Astrocyte of the spinal cord (primary cell): ENCODE data around the gene CACNA1D.

Experiments used
- DNase-seq: peaks from one replicate; pipeline ENCODE4 v3.0.0; 2011; ENCODE audit warnings: low read depth, low spot score
- H3K4me3 ChIP-seq: 2 replicates; pipeline ENCODE4 v1.5.1; 2011; ENCODE audit warnings: low read depth, mild to moderate bottlenecking, low read length, moderate library complexity
- CTCF ChIP-seq: IDR thresholded peaks from 2 replicates; pipeline ENCODE4 v1.5.1; 2012; ENCODE audit warnings: low read depth, mild to moderate bottlenecking, low read length, inconsistent platforms
- in situ Hi-C: cut with HindIII; loops from 2 replicates; pipeline ENCODE4 v1.10.0; 2017; ENCODE audit warnings: low sequenced_read_pairs

Gene CACNA1D

GRCh38 chr3:53845103-53845880, 350.9 kb downstream of the CACNA1D start:
- in situ Hi-C loops: no loop called here
- TF ChIP-seq CTCF: peak; percentile 40
- peak overlapping the region; percentile 46 for H3K4me3 ChIP-seq
- DNase-seq: peak; percentile 23

- peak overlapping the region; percentile 46 for H3K4me3 ChIP-seq
- DNase-seq: no peak
- no peak for TF ChIP-seq CTCF
- in situ Hi-C loops: no loop called here
Measured at GRCh38 chr3:53845881-53846133, 351.4 kb downstream of the CACNA1D start.

DNA sequence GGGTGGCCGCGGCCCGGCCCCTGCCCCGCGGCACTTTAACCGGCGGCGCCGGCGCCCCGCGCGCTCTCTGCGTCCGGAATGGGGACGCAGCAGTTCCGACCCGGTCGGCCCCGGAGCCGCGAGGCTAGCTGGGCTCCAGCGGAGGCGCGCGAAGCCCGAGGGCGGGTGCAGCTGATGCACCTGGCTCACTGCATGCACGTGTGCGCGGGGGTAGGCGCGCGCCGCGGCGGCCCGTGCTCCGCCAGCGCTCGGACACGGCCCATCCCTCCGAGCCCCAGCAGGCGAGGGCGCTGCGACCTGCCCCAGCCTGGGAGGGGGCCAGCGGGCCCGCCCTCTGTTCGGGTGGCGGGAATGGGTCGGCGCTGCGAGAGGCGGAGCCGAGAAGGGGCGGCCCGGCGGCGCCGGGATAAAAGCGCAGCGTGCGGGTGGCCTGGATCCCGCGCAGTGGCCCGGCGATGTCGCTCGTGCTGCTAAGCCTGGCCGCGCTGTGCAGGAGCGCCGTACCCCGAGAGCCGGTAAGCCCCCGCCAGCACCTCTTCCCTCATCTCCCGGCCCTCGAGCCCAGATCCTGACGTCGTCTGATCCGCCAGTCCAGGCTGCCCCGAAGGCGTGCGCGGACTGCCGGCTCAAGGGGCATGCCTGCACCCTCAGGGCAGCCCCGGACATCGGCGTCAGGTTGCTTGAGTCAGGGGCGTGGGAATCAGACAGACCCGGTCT, 351.9 kb downstream of the CACNA1D start, which contains the start of the genes CHDH and IL17RB:
CHDH (minus strand) TSS at position 286 of the 717 bp plus-strand sequence. CDS start 22,411 bp downstream, outside the sequence.
IL17RB (plus strand) TSS at position 435 of the 717 bp plus-strand sequence; CDS start at position 456, 21 bp downstream.
- H3K4me3 ChIP-seq: peak within 1 kb of the TSS; percentile 46
- in situ Hi-C loops: no loop called here
- no peak for TF ChIP-seq CTCF
- no peak for DNase-seq

DNA sequence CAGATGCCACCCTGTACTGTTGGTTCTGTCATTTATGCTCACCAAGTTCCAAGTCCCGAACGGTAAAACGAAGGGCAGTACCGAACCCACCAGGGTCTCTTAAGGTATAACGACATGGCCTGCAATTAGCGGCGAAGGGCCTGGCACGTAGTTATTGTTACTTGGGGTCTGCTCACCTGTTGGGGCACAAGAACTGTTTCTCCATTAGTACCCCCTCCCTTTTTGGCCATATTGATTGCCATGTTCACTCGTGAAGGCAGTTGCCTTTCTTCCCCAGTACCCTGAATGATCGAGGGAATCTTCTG, 352.4 kb downstream of the CACNA1D start:
- DNase-seq: no peak
- TF ChIP-seq CTCF: no peak
- H3K4me3 ChIP-seq: no peak overlapping the region
- in situ Hi-C loops: no loop called here

GRCh38 chr3:53849916-53850315, 355.5 kb downstream of the CACNA1D start:
- no peak for TF ChIP-seq CTCF
- no peak for DNase-seq
- no peak overlapping the region for H3K4me3 ChIP-seq
- in situ Hi-C loops: no loop called here

- in situ Hi-C loops: no loop called here
- no peak overlapping the region for H3K4me3 ChIP-seq
- DNase-seq: peak; percentile 11
- TF ChIP-seq CTCF: no peak
Measured at GRCh38 chr3:53850895-53851294, 356.5 kb downstream of the CACNA1D start.
